Measurements from ENCODE around the gene IL1RAPL2.
"Not testable (repeated sequence)": the region's sequence is repeated elsewhere in the genome, so short reads cannot be mapped to it uniquely, and the experiment has no call there.

The IL1RAPL2 gene

GRCh38 chrX:105191878-105192277 lies 625.9 kb downstream of the IL1RAPL2 start:
- DNase-seq, result no peak

GRCh38 chrX:105209406-105209805 lies 643.4 kb downstream of the IL1RAPL2 start:
- DNase-seq, result no peak

DNA sequence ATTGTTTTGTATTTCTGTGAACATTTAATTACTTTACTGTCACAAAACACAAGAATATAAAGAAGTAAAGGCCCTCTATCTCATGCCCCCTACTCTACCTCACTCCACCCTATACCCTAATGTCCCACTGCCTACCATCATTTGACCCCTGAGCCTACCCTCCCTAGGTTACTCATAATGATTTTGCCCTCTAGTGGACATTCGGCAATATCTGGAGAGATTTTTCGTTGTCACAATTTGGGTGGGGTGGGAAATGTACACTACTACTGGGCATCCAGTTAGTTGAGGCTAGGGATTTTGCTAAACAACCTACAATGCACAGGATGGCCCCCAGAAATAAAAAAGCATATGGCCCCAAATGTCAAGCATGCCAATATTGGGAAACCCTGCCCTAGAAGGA lies 644.3 kb downstream of the IL1RAPL2 start:
- no peak for DNase-seq

DNA sequence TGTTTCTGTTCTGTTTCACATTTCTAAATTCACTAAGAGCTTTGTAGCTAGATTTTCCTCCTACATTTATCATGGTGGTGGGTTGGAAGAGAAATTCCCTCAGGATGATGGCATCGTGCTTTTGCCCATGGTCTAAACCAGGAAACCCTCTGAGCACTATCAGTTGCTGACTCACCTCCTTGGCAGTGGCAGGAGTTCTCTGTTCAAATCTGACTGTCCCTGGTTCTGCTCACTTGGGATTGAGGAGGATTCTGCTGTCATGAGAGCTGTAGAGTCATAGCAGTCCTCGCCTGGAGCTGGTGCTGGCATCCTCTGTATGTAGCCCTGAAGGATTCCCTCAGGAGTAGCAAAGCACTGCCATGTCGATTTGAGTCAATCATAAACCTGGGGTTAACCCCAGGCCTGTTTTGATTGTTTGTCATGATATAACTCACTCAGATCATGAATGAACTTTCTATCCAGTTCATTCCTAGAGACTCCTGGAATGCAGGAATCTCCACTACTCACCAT lies 645.1 kb downstream of the IL1RAPL2 start:
- no peak for DNase-seq

- DNase-seq, result no peak
Measured at GRCh38 chrX:105219454-105220401, 653.7 kb downstream of the IL1RAPL2 start.

DNA sequence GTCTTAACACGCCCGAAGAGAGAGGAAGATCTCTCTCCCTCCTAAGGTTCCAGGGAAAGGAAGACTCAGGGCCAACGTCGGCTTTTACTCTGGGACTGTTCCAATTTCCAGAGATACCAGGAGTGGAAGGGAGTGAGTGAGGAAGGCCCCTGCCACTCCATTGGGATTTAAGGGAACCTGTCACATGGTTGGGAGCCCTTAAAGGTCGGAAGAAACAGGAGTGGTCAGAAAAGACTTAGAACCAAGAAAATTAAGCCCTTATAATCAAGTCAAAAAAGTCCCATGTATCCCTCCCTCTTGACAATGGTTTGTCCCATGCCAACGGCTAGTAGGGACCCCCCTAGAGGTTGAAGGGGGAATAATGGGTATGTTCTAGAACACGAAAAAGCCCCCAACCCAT lies 654.6 kb downstream of the IL1RAPL2 start, which contains the start of gene TEX13A:
Gene TEX13A, minus strand, starts transcription at position 59 of the 400 bp plus-strand sequence. CDS start 297 bp downstream, outside the sequence.
- DNase-seq, result no peak

DNA sequence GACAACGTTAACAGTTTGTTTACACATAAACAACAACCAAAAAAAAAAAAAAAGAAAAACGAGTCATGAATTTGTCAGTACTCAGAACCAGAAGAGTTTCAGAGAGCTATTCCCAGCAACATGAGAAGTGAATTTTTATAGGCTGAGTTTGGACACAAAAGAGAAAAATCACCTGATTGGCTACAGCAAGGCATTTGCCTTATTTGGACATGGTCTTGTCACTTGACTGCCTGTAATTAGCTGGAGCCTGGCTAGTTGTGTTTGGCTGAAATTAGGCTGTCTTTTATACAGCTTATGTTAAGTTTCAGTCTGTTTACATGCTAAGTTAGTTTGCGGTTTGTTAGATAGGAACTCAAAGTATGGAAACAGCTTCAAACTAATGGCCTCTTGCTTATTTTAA lies 655.4 kb downstream of the IL1RAPL2 start:
- no peak for DNase-seq

GRCh38 chrX:105226499-105226898 lies 660.5 kb downstream of the IL1RAPL2 start:
- DNase-seq, result no peak

DNA sequence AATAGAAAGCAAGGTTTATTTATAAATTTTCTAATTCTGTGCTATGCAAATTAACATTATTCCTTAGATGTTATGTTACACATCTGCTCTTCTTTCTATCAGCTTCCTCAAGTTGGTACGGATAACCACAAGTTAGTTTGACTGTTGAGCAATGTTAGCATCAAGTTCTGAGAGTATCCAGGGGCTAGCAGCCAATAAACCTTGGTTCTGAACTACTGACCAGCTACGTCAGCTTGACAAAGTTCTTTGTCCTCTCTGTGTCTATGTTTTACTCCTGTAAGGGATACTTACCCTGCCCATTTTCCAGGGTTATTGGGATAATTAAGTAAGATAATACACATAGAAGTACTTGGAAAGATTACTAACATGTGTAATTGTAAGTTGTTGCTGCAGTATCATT lies 662.6 kb downstream of the IL1RAPL2 start:
- DNase-seq, result no peak

- DNase-seq, result no peak
Measured at GRCh38 chrX:105229146-105229545, 663.1 kb downstream of the IL1RAPL2 start.

- not testable (repeated sequence) for DNase-seq
Measured at GRCh38 chrX:105237407-105237806, 671.4 kb downstream of the IL1RAPL2 start.

DNA sequence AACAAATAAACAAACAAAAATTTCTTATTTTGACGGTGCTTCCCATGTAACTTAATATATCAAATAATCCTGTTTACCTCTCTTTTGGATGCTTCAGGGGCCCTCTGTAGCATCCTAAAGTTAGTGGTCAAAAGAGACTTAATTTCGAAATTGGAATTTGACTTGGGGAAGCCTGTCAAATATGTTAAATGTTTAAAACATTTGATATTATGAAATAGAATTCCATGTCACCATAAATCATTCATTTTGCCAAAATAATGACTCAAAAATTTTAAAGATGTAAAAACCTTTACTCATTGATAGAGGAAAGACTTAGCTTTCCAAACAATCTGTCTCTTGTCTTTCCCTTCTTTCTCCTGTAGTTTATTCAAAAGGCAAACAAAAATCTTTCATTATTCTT lies 675.1 kb downstream of the IL1RAPL2 start:
- no peak for DNase-seq

- DNase-seq, result no peak
Measured at GRCh38 chrX:105260291-105261043, 694.5 kb downstream of the IL1RAPL2 start.

- DNase-seq, result no peak
Measured at GRCh38 chrX:105263171-105263570, 697.2 kb downstream of the IL1RAPL2 start.

GRCh38 chrX:105263801-105264200 lies 697.8 kb downstream of the IL1RAPL2 start:
- DNase-seq, result no peak

- DNase-seq, result no peak
Measured at GRCh38 chrX:105265093-105265492, 699.1 kb downstream of the IL1RAPL2 start.

GRCh38 chrX:105266456-105266855 lies 700.5 kb downstream of the IL1RAPL2 start:
- DNase-seq, result no peak

DNA sequence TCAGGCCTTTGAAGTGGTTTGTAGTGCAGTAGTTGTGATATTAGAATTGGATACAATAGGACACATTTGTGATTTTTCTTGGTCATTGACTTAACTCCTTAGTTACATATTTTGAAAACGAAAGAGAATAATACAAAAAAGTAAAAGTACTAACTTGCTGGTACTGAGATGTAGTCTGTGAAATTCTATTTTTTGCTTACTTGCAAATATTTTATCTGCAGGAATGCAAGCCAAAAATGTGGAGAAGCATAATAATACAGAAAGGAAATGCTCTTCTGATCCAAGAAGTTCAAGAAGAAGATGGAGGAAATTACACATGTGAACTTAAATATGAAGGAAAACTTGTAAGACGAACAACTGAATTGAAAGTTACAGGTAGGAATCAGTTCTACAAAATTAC lies 701.2 kb downstream of the IL1RAPL2 start:
- no peak for DNase-seq

DNA sequence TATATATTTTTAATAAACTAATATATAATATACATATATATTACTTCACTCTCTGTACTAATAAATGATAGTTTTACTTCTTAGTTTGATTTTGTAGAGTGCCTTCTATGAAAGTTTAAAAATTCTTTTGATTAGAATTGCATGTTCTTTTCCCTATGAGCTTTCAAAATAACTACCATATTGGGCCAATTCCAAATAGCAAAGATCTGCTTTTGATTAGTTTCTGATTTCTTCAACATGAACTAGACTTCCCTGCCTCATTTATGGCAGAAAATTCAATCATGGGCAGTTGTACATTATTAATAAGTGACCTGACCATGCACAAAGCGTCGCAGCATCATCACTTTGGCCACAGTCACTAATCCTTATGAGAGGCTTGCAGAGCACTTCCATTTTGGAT lies 703.4 kb downstream of the IL1RAPL2 start:
- DNase-seq, result no peak

DNA sequence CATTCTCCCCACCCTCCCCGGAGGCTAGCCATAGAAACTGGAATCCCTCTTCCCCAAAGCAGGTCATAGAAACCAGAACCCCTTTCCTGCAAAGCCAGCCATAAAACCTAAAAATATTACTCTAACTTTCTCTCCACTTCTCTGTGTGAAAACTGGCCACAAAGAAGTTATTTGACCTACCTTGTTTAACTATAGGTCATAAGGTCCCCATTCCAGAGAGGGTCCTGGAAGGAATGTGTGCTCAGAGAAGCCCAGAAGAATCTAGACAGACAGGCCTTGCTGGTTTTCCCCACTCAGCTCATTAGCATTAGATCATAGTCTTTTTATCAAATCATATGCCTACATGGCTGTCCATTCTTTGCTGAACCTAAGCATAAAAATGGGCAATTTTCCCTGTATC lies 707.3 kb downstream of the IL1RAPL2 start:
- DNase-seq, result no peak

GRCh38 chrX:105274091-105274490 lies 708.1 kb downstream of the IL1RAPL2 start:
- no peak for DNase-seq

DNA sequence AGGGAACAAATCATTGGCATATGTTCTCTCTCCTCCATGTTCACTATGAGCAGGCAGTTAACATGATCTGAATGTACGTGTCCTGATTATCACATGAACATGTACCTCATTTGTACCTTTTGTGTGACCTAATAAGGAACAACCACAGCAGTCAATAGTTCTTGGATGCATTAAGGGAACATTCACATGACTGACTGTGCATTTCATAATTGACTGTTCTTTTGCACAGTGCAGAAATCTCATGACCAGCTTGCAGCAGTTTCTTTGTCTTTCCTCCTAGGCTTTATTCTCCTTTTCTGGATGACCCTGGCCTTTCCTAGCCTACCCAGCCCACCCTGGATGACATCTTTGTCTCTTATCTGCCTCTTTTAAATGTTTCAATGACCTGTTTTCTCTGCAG lies 711.1 kb downstream of the IL1RAPL2 start:
- no peak for DNase-seq

DNA sequence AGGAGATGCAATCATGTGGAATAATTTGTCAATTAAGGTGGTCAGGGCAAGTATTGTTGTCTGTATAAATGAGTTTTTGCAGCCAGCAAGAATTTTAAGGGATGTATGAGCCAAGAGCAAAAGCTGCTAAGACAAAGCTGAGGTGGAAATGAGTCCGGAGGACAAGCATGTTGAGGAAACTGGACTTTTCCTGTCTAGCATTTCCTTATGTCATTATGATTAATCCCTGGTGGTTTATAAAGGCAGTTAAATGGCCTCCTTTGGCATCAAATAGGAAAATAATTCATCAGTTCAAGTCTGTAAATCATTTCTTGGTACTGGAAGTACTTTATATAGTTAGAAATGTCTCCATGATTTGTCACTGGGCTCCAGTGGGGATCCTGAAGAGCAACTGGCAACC lies 716.1 kb downstream of the IL1RAPL2 start:
- DNase-seq, result no peak

DNA sequence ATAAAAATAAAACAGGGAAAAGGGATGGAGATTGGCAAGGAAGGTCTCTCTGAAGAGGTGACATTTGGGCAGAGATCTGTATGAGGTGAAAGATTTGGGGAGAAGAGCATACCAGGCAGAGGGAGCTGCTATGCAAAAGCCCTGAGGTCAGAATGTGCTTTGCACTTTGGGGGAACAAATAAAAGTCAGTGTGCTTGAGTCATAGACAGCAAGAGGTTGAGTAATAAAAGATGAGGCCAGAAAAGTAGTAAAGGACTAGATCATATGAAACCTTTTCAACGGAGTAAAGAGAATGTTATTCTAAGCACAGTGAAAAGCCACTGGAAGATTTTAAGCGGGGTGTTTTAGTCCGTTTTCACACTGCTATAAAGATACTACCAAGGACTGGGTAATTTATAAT lies 731.0 kb downstream of the IL1RAPL2 start:
- no peak for DNase-seq
